ENCODE data around the gene CTNND2.
"Not testable (repeated sequence)": the region's sequence is repeated elsewhere in the genome, so short reads cannot be mapped to it uniquely, and the experiment has no call there.

CTNND2 gene

GRCh38 chr5:11655681-11656080 is 248.6 kb downstream of the CTNND2 start:
- DNase-seq, result no peak

GRCh38 chr5:11650936-11651335 is 253.3 kb downstream of the CTNND2 start:
- no peak for DNase-seq

- DNase-seq, result no peak
Observed at GRCh38 chr5:11646141-11646540, 258.1 kb downstream of the CTNND2 start.

GRCh38 chr5:11642438-11642837 is 261.8 kb downstream of the CTNND2 start:
- no peak for DNase-seq

GRCh38 chr5:11640158-11640873 is 263.9 kb downstream of the CTNND2 start:
- no peak for DNase-seq

GRCh38 chr5:11622785-11623184 is 281.5 kb downstream of the CTNND2 start:
- no peak for DNase-seq

- no peak for DNase-seq
Observed at GRCh38 chr5:11620172-11620571, 284.1 kb downstream of the CTNND2 start.

- no peak for DNase-seq
Observed at GRCh38 chr5:11619339-11620024, 284.8 kb downstream of the CTNND2 start.

- DNase-seq, result no peak
Observed at GRCh38 chr5:11617080-11617479, 287.2 kb downstream of the CTNND2 start.

GRCh38 chr5:11616624-11617023 is 287.6 kb downstream of the CTNND2 start:
- not testable (repeated sequence) for DNase-seq

GRCh38 chr5:11611011-11611410 is 293.2 kb downstream of the CTNND2 start:
- no peak for DNase-seq

- no peak for DNase-seq
Observed at GRCh38 chr5:11609570-11610303, 294.5 kb downstream of the CTNND2 start.

GRCh38 chr5:11608530-11608929 is 295.7 kb downstream of the CTNND2 start:
- DNase-seq, result no peak

- DNase-seq, result no peak
Observed at GRCh38 chr5:11607944-11608483, 296.2 kb downstream of the CTNND2 start.

- no peak for DNase-seq
Observed at GRCh38 chr5:11602298-11602697, 301.9 kb downstream of the CTNND2 start.

GRCh38 chr5:11599499-11599898 is 304.7 kb downstream of the CTNND2 start:
- DNase-seq, result no peak

- no peak for DNase-seq
Observed at GRCh38 chr5:11596657-11597071, 307.6 kb downstream of the CTNND2 start.

GRCh38 chr5:11596185-11596584 is 308.1 kb downstream of the CTNND2 start:
- DNase-seq, result no peak

GRCh38 chr5:11595045-11595444 is 309.2 kb downstream of the CTNND2 start:
- no peak for DNase-seq

- DNase-seq, result no peak
Observed at GRCh38 chr5:11594021-11594420, 310.2 kb downstream of the CTNND2 start.

GRCh38 chr5:11590475-11590874 is 313.8 kb downstream of the CTNND2 start:
- DNase-seq, result no peak

- DNase-seq, result no peak
Observed at GRCh38 chr5:11588803-11589202, 315.4 kb downstream of the CTNND2 start.

GRCh38 chr5:11584017-11584416 is 320.2 kb downstream of the CTNND2 start:
- DNase-seq, result no peak

GRCh38 chr5:11579351-11579750 is 324.9 kb downstream of the CTNND2 start:
- DNase-seq, result no peak

Data from NCI-H1092 (cell line).